Measurements from ENCODE around the gene SCT.
A peak's percentile ranks its signal among the peaks of the same experiment; 100 is the strongest.

GRCh38 chr11:612201-612960 is 14.6 kb downstream of the SCT start:
- TF ChIP-seq CTCF (IDR thresholded peaks at IDR 0.05) = peak; percentile 14; the same call in 1 of the 2 replicates
- TF ChIP-seq ZFX (IDR thresholded peaks at IDR 0.05; ENCODE audit: borderline replicate concordance) = no peak
